ENCODE measurements around the gene HELQ. TPM values are rescaled to one million over a fixed set of nuclear protein-coding genes. Genes with fewer than 3 reads are reported as not detected.

The HELQ gene
- total and polyA plus RNA-seq, 10 of the 15 experiments (the other 5 are each of a cell fraction or from before 2014, with no cell fraction given): 4.5 to 13.3 (median 10.6) TPM

- Histone ChIP-seq H3K79me2 (ENCODE audit: control insufficient read depth, insufficient read depth, low read length) (no peaks in the 10 kb centered on the region), H2AFZ (ENCODE audit: control insufficient read depth, low read depth, low read length) (no peak overlapping the region), H3K4me3 (no peak overlapping the region), H3K4me2 (ENCODE audit: control insufficient read depth, insufficient read depth) (no peak overlapping the region), H4K20me1 (ENCODE audit: control insufficient read depth, insufficient read depth) (no peaks in the 10 kb centered on the region), H3K4me1 (ENCODE audit: control insufficient read depth, insufficient read depth, low read length) (no peaks in the 10 kb centered on the region), H3K9ac (ENCODE audit: control insufficient read depth, insufficient read depth, low read length) (no peak overlapping the region), H3K27me3 (replicated peaks in 1 of 2; ENCODE audit: control insufficient read depth in 2 of 2, insufficient read depth in 2 of 2, low read length in 1 of 2) (no peaks in the 10 kb centered on the region), H3K27ac (ENCODE audit: control insufficient read depth, insufficient read depth) (no peak overlapping the region), H3K9me3 (replicated peaks; ENCODE audit: control insufficient read depth, insufficient read depth, low read length) (no peaks in the 10 kb centered on the region), H3K36me3 (ENCODE audit: control insufficient read depth in 2 of 2, insufficient read depth in 2 of 2, low read length in 1 of 2) (no peaks in the 10 kb centered on the region)
- ATAC-seq (no peak), FAIRE-seq (no peak), DNase-seq (ENCODE audit: low read depth, low spot score) (no peak)
- in situ Hi-C loops (cut with MboI): no loop called here
- ChIA-PET CTCF (no interaction called here), RAD21 (ENCODE audit: unreplicated experiment) (no interaction called here), SMC1A (ENCODE audit: uncharacterized antibody, unreplicated experiment) (no interaction called here), POLR2A (no interaction called here)
- BruUV-seq (replicated peaks): no TSS peak
- 69% methylated on average over 2 of the region's 2 CpGs for WGBS (ENCODE audit: insufficient coverage, insufficient replicate concordance, low lambda C conversion rate, missing lambda C conversion rate)
- intact Hi-C loops (cut with micrococcal nuclease; ENCODE audit: unreplicated experiment): no loop called here
- no peak for TF ChIP-seq ZZZ3 (IDR thresholded peaks at IDR 0.05; ENCODE audit: control insufficient read depth, insufficient read length, low read depth)
- no peak for TF ChIP-seq TAF1 (IDR thresholded peaks at IDR 0.05; ENCODE audit: borderline replicate concordance, low read depth, low read length)
- no peak for TF ChIP-seq CBX3 (IDR thresholded peaks at IDR 0.05; ENCODE audit: borderline replicate concordance, low read depth)
- no peak for TF ChIP-seq RAD51 (IDR thresholded peaks at IDR 0.05)
- TF ChIP-seq MTA2 (IDR thresholded peaks at IDR 0.05; ENCODE audit: low read depth): no peak
- no peak for TF ChIP-seq SIX5 (IDR thresholded peaks at IDR 0.05; ENCODE audit: low read depth, low read length, severe bottlenecking)
- TF ChIP-seq, protein P1, sequence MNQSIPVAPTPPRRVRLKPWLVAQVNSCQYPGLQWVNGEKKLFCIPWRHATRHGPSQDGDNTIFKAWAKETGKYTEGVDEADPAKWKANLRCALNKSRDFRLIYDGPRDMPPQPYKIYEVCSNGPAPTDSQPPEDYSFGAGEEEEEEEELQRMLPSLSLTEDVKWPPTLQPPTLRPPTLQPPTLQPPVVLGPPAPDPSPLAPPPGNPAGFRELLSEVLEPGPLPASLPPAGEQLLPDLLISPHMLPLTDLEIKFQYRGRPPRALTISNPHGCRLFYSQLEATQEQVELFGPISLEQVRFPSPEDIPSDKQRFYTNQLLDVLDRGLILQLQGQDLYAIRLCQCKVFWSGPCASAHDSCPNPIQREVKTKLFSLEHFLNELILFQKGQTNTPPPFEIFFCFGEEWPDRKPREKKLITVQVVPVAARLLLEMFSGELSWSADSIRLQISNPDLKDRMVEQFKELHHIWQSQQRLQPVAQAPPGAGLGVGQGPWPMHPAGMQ (IDR thresholded peaks at IDR 0.05; ENCODE audit: borderline replicate concordance): no peak
- no peak for TF ChIP-seq ZNF622 (IDR thresholded peaks at IDR 0.05)
- no peak for TF ChIP-seq FOXK2 (IDR thresholded peaks at IDR 0.05)
- TF ChIP-seq ZBTB4 (CRISPR knock-in tag; IDR thresholded peaks at IDR 0.05): no peak
- no peak for TF ChIP-seq SRF (IDR thresholded peaks at IDR 0.05; ENCODE audit: low read depth in 2 of 2, low read length in 2 of 2)
- TF ChIP-seq POU2F2 (IDR thresholded peaks at IDR 0.05; ENCODE audit: borderline replicate concordance, low read depth, low read length): no peak
- TF ChIP-seq FOS (IDR thresholded peaks at IDR 0.05; ENCODE audit: borderline replicate concordance, extremely low read depth, insufficient read length): no peak
- TF ChIP-seq HDAC2 (IDR thresholded peaks at IDR 0.05): no peak
These were observed 63.1 kb downstream of the HELQ start for GRCh38 chr4:83392562-83392961.
